ENCODE data around the gene CYTL1. TPM values are rescaled to one million over a fixed set of nuclear protein-coding genes. Genes with fewer than 3 reads are reported as not detected.

CYTL1 gene
- total RNA-seq, 2 donors from 2014 or later = 0.90 TPM; not detected in 1

- no peaks in the 10 kb centered on the region for H3K4me1 ChIP-seq
- no peaks in the 10 kb centered on the region for H3K9me3 ChIP-seq
- peaks cover 22% of the 10 kb centered on the region for H3K27me3 ChIP-seq
- no peak overlapping the region for H3K9ac ChIP-seq (ENCODE audit: low read depth in 2 of 2, low read length in 2 of 2)
- no peak for DNase-seq
- TF ChIP-seq, protein P1, sequence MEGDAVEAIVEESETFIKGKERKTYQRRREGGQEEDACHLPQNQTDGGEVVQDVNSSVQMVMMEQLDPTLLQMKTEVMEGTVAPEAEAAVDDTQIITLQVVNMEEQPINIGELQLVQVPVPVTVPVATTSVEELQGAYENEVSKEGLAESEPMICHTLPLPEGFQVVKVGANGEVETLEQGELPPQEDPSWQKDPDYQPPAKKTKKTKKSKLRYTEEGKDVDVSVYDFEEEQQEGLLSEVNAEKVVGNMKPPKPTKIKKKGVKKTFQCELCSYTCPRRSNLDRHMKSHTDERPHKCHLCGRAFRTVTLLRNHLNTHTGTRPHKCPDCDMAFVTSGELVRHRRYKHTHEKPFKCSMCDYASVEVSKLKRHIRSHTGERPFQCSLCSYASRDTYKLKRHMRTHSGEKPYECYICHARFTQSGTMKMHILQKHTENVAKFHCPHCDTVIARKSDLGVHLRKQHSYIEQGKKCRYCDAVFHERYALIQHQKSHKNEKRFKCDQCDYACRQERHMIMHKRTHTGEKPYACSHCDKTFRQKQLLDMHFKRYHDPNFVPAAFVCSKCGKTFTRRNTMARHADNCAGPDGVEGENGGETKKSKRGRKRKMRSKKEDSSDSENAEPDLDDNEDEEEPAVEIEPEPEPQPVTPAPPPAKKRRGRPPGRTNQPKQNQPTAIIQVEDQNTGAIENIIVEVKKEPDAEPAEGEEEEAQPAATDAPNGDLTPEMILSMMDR (IDR thresholded peaks at IDR 0.05) = no peak
- no peak overlapping the region for H3K4me3 ChIP-seq
- intact Hi-C loops (cut with DNase I) = loop anchor here (5.0 to 10.0 kb wide), 2 partner anchors 92 to 759 kb away; no protein-coding TSS in a partner anchor
- no peaks in the 10 kb centered on the region for H3K36me3 ChIP-seq
- H3K27ac ChIP-seq = no peak overlapping the region
Measured at GRCh38 chr4:5052726-5053425, 33.6 kb upstream of the CYTL1 start.

GRCh38 chr4:5052204-5052702 is 33.0 kb upstream of the CYTL1 start:
- peaks cover 22% of the 10 kb centered on the region for H3K27me3 ChIP-seq
- no peak overlapping the region for H3K9ac ChIP-seq (ENCODE audit: low read depth in 2 of 2, low read length in 2 of 2)
- TF ChIP-seq, protein P1 (IDR thresholded peaks at IDR 0.05) = no peak
- no peaks in the 10 kb centered on the region for H3K4me1 ChIP-seq
- no peaks in the 10 kb centered on the region for H3K36me3 ChIP-seq
- intact Hi-C loops (cut with DNase I) = loop anchor here (5.0 to 10.0 kb wide), 2 partner anchors 93 to 760 kb away; no protein-coding TSS in a partner anchor
- peak overlapping the region; percentile 31 for H3K4me3 ChIP-seq
- H3K9me3 ChIP-seq = no peaks in the 10 kb centered on the region
- no peak overlapping the region for H3K27ac ChIP-seq
- no peak for DNase-seq

- DNase-seq = peak; percentile 43
- no peaks in the 10 kb centered on the region for H3K36me3 ChIP-seq
- no peak within 1 kb of the TSS for H3K27ac ChIP-seq
- peak within 1 kb of the TSS; percentile 19 to 56 for H3K9ac ChIP-seq (ENCODE audit: low read depth in 2 of 2, low read length in 2 of 2)
- H3K9me3 ChIP-seq = no peaks in the 10 kb centered on the region
- no peaks in the 10 kb centered on the region for H3K4me1 ChIP-seq
- intact Hi-C loops (cut with DNase I) = loop anchor here (5.0 to 10.0 kb wide), 2 partner anchors 93 to 761 kb away; no protein-coding TSS in a partner anchor
- peaks cover 22% of the 10 kb centered on the region for H3K27me3 ChIP-seq
- TF ChIP-seq, protein P1 (IDR thresholded peaks at IDR 0.05) = no peak
- H3K4me3 ChIP-seq = peak within 1 kb of the TSS; percentile 31
Measured at GRCh38 chr4:5051278-5052203, 32.3 kb upstream of the CYTL1 start, which contains the start of gene STK32B. TSS of gene STK32B (plus strand) at chr4:5051480.

GRCh38 chr4:5050520-5051277 is 31.4 kb upstream of the CYTL1 start:
- no peak overlapping the region for H3K27ac ChIP-seq
- peaks cover 22% of the 10 kb centered on the region for H3K27me3 ChIP-seq
- intact Hi-C loops (cut with DNase I) = loop anchor here (5.0 to 10.0 kb wide), 2 partner anchors 94 to 762 kb away; no protein-coding TSS in a partner anchor
- peak; percentile 56 for DNase-seq
- H3K4me1 ChIP-seq = no peaks in the 10 kb centered on the region
- no peaks in the 10 kb centered on the region for H3K9me3 ChIP-seq
- H3K9ac ChIP-seq (ENCODE audit: low read depth in 2 of 2, low read length in 2 of 2) = peak overlapping the region in 1 of 2 donors; percentile 19
- TF ChIP-seq, protein P1 (IDR thresholded peaks at IDR 0.05) = peak; percentile 27
- peak overlapping the region; percentile 31 for H3K4me3 ChIP-seq
- no peaks in the 10 kb centered on the region for H3K36me3 ChIP-seq
